ENCODE data around the gene VAV2.

GRCh38 chr9:134039386-134040175 is 47.5 kb upstream of the VAV2 start:
- no peak for TF ChIP-seq CTCF (conservative IDR thresholded peaks at IDR 0.05; ENCODE audit: low read depth, low read length)
- no peak for TF ChIP-seq CEBPB (IDR thresholded peaks at IDR 0.05; ENCODE audit: low read depth, low read length)
- TF ChIP-seq RAD21 (IDR thresholded peaks at IDR 0.05; ENCODE audit: low read length): no peak
